Measurements from ENCODE around the gene DCAF4.

GRCh38 chr14:72947366-72948160, 21.3 kb downstream of the DCAF4 start:
- TF ChIP-seq CTCF (IDR thresholded peaks at IDR 0.05): no peak
- TF ChIP-seq POLR2A (IDR thresholded peaks at IDR 0.05): no peak
